ENCODE results near the gene ZNF248. TPM values are rescaled to one million over a fixed set of nuclear protein-coding genes. Genes with fewer than 3 reads are reported as not detected.
"Not testable (repeated sequence)": the region's sequence is repeated elsewhere in the genome, so short reads cannot be mapped to it uniquely, and the experiment has no call there.

ZNF248 gene
- total RNA-seq, 4 donors from 2014 or later, result 7.2 to 51.2 (median 26.9) TPM

DNA sequence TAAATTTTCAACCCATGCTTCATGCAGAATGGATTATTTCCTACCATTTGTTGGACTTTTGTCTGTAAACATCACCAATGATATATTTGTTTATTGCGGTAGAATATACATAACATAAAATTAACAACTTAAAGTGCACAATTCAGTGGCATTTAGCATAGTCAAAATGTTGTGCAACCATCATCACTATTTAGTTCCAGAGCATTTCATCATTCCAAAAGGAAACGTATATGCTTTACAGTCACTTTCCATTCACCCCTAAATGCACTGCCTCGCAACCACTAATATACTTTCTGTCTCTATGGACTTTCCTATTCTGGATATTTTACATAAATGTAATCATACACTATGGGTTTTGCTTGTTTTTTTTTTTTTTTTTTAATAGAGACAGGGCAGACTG, 11.4 kb upstream of the ZNF248 start:
- TF ChIP-seq, protein P1, sequence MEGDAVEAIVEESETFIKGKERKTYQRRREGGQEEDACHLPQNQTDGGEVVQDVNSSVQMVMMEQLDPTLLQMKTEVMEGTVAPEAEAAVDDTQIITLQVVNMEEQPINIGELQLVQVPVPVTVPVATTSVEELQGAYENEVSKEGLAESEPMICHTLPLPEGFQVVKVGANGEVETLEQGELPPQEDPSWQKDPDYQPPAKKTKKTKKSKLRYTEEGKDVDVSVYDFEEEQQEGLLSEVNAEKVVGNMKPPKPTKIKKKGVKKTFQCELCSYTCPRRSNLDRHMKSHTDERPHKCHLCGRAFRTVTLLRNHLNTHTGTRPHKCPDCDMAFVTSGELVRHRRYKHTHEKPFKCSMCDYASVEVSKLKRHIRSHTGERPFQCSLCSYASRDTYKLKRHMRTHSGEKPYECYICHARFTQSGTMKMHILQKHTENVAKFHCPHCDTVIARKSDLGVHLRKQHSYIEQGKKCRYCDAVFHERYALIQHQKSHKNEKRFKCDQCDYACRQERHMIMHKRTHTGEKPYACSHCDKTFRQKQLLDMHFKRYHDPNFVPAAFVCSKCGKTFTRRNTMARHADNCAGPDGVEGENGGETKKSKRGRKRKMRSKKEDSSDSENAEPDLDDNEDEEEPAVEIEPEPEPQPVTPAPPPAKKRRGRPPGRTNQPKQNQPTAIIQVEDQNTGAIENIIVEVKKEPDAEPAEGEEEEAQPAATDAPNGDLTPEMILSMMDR (IDR thresholded peaks at IDR 0.05), result no peak
- TF ChIP-seq POLR2A (IDR thresholded peaks at IDR 0.05), result no peak
- no peak for DNase-seq
- intact Hi-C loops (cut with DNase I; ENCODE audit: low total_unique reads), result no loop called here
- H3K27ac ChIP-seq, result no peak overlapping the region
- no peaks in the 10 kb centered on the region for H3K4me1 ChIP-seq
- H3K4me3 ChIP-seq, result no peak overlapping the region
- H3K9me3 ChIP-seq, result no peaks in the 10 kb centered on the region
- no peaks in the 10 kb centered on the region for H3K36me3 ChIP-seq
- no peaks in the 10 kb centered on the region for H3K27me3 ChIP-seq

DNA sequence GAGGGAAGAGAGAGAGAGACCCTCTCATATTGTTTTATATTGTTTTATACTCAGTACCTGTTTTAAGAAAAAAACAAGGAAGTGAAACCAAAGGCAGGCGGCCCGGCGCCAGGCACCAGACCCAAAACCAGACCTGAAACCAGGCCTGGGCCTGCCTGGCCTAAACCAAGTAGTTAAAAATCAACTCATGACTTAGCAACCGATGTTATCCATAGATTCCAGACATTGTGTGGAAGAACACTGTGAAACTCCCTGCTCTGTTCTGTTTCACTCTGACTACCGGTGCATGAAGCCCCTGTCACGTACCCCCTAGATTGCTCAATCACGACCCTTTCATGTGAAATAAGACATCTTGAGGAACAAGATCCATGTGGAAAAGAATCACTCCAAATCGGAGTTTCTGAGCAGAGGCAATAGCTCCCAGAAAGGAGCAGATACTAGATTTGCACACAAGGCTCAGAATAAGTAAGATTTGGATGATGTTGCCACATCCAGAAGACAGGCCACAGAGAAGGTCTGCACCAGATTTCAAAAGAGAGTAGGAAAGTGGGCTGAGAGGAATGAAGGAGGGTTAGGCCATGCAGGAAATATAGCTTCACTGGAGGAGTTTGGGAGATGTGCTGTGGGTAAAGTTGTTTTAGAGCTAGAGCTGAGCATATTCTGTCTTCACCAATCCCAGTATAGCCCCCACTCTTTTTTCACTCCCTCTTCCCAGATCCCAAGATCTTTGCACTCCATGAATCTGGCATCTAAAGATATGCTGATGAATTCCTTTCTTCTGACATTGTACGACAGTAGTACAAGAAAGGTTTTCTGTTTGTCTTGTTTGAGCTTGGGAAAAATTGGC, 8.8 kb upstream of the ZNF248 start:
- intact Hi-C loops (cut with DNase I; ENCODE audit: low total_unique reads), result no loop called here
- no peaks in the 10 kb centered on the region for H3K27me3 ChIP-seq
- H3K4me1 ChIP-seq, result no peaks in the 10 kb centered on the region
- no peaks in the 10 kb centered on the region for H3K36me3 ChIP-seq
- TF ChIP-seq POLR2A (IDR thresholded peaks at IDR 0.05), result no peak
- TF ChIP-seq, protein P1 (IDR thresholded peaks at IDR 0.05), result no peak
- no peaks in the 10 kb centered on the region for H3K9me3 ChIP-seq
- DNase-seq, result no peak
- H3K4me3 ChIP-seq, result no peak overlapping the region
- H3K27ac ChIP-seq, result no peak overlapping the region

DNA sequence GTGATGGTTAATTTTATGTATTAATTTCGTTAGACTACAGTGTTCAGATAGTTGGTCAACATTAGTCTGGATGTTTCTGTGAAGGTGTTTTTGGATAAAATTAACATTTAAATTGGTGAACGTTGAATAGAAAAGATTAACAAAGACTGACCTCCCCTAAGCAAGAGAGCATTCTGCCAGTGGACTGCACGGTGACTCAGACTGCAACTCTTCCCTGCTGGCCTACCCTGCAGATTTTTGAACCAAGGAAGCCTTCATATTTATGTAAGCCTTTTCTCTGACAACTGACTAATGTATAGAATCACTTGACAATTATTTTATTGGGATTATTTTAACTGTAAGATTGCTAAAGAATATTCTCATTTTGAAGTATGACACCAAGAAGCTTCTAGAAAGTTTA, 7.9 kb upstream of the ZNF248 start:
- Histone ChIP-seq H3K27ac (no peak overlapping the region), H3K4me1 (no peaks in the 10 kb centered on the region), H3K36me3 (no peaks in the 10 kb centered on the region), H3K4me3 (no peak overlapping the region), H3K27me3 (no peaks in the 10 kb centered on the region), H3K9me3 (no peaks in the 10 kb centered on the region)
- intact Hi-C loops (cut with DNase I; ENCODE audit: low total_unique reads), result no loop called here
- DNase-seq, result no peak
- no peak for TF ChIP-seq POLR2A (IDR thresholded peaks at IDR 0.05)
- TF ChIP-seq, protein P1 (IDR thresholded peaks at IDR 0.05), result no peak

DNA sequence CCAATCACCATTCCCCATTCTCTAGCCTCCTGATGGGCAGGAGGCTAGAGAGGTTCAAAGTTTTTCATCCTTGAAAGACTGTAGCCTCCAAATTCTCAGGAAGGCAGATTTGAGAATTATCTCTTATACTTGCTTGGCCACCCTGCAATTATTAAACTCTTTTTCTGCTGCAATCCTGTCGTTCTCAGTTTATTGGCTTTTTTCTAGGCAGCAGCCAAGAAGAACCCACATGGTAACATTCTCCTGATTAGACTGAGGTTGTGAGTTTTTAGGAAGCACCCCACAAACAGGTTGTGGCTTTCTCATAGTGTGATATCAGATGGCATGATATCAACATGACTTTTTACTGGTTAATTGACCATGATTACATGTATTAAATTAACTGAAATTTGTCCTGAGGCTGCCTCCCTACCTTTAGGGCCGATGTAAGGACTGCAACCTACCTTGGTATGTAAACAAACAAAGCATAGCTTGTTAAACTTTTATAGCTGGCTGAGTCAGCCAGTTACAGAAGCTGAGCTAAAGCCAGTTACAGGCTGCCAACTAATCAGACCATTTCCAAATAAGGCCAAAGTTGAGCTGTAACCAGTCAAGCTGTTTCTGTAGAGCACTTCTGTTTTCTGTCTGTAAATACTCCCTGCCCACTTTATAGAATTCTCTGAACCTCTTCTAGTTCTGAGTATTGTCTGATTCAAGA, 3.2 kb upstream of the ZNF248 start:
- no peaks in the 10 kb centered on the region for H3K36me3 ChIP-seq
- DNase-seq, result peak in 1 of 2 donors; percentile 27
- H3K9me3 ChIP-seq, result no peaks in the 10 kb centered on the region
- H3K4me3 ChIP-seq, result no peak overlapping the region
- no peaks in the 10 kb centered on the region for H3K27me3 ChIP-seq
- peak overlapping the region; percentile 44 to 58 for H3K27ac ChIP-seq
- intact Hi-C loops (cut with DNase I; ENCODE audit: low total_unique reads), result no loop called here
- peaks cover under 1 to 4% of the 10 kb centered on the region in 2 donors for H3K4me1 ChIP-seq
- TF ChIP-seq POLR2A (IDR thresholded peaks at IDR 0.05), result no peak
- TF ChIP-seq, protein P1 (IDR thresholded peaks at IDR 0.05), result no peak

DNA sequence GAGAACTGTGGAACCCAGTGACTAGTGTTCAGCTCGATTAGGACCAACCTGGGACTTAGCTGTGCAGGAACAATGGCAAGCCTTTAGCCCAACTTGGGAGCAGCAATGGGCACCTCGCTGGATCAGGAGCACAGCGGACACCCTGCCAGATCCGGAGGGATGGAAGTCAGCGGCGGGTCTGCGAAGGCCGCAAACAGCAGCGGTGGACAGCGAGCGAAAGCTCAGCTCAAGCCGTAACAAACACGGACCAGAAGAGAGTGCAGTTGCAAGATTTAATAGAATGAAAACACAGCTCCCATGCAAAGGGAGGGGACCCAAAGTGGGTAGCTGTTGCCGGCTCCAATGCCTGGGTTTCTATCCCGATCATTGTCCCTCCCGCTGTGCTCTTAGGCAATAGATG, 1.9 kb upstream of the ZNF248 start:
- intact Hi-C loops (cut with DNase I; ENCODE audit: low total_unique reads), result loop anchor here (10.0 kb wide), 1 partner anchor 116 kb away; the partner anchor contains the start of gene ZNF25
- H3K4me3 ChIP-seq, DNase-seq, H3K9me3 ChIP-seq, H3K36me3 ChIP-seq, H3K27me3 ChIP-seq, H3K4me1 ChIP-seq: not testable (repeated sequence)
- peak overlapping the region; percentile 100 for H3K27ac ChIP-seq
